GM06990 (cell line): ENCODE measurements around the gene HIRA.

ENCODE experiments used
- DNase-seq: peaks from one replicate; pipeline ENCODE4 v3.0.0-alpha.2; 2011; ENCODE audit not compliant: insufficient read length; ENCODE audit errors: extremely low read depth
- H3K27me3 ChIP-seq: replicated peaks from 2 replicates; pipeline ENCODE4 v1.6.0; 2011; ENCODE audit warnings: low read length; ENCODE audit not compliant: control insufficient read depth, insufficient read depth
- H3K36me3 ChIP-seq: 2 replicates; pipeline ENCODE4 v1.5.1; 2011; ENCODE audit warnings: low read length; ENCODE audit not compliant: control insufficient read depth, insufficient read depth
- H3K4me3 ChIP-seq: replicated peaks from 2 replicates; pipeline ENCODE4 v1.5.1; 2011; ENCODE audit warnings: low read depth, mild to moderate bottlenecking, control low read depth, low read length
- CTCF ChIP-seq: IDR thresholded peaks from 2 replicates; pipeline ENCODE4 v1.5.1; 2011; ENCODE audit warnings: low read length, control low read depth, mild to moderate bottlenecking, inconsistent platforms; ENCODE audit not compliant: insufficient read depth, poor library complexity, severe bottlenecking

Gene HIRA

GRCh38 chr22:19406846-19407245, 24.7 kb downstream of the HIRA start:
- no peak for DNase-seq
- TF ChIP-seq CTCF, result no peak
- H3K36me3 ChIP-seq, result peaks cover 17% of the 10 kb centered on the region
- no peaks in the 10 kb centered on the region for H3K27me3 ChIP-seq
- no peak overlapping the region for H3K4me3 ChIP-seq

GRCh38 chr22:19406281-19406811, 25.2 kb downstream of the HIRA start:
- no peak for DNase-seq
- TF ChIP-seq CTCF, result no peak
- no peaks in the 10 kb centered on the region for H3K27me3 ChIP-seq
- peaks cover 17% of the 10 kb centered on the region for H3K36me3 ChIP-seq
- H3K4me3 ChIP-seq, result no peak overlapping the region

GRCh38 chr22:19405652-19406051, 25.9 kb downstream of the HIRA start:
- H3K36me3 ChIP-seq, result peaks cover 18% of the 10 kb centered on the region
- no peak for DNase-seq
- no peak overlapping the region for H3K4me3 ChIP-seq
- H3K27me3 ChIP-seq, result no peaks in the 10 kb centered on the region
- TF ChIP-seq CTCF, result no peak

GRCh38 chr22:19405133-19405532, 26.4 kb downstream of the HIRA start:
- H3K4me3 ChIP-seq, result no peak overlapping the region
- peaks cover 18% of the 10 kb centered on the region for H3K36me3 ChIP-seq
- no peaks in the 10 kb centered on the region for H3K27me3 ChIP-seq
- TF ChIP-seq CTCF, result no peak
- no peak for DNase-seq

GRCh38 chr22:19404676-19405075, 26.9 kb downstream of the HIRA start:
- Histone ChIP-seq H3K27me3 (no peaks in the 10 kb centered on the region), H3K4me3 (no peak overlapping the region), H3K36me3 (peaks cover 17% of the 10 kb centered on the region)
- DNase-seq, result no peak
- no peak for TF ChIP-seq CTCF

GRCh38 chr22:19402642-19403191, 28.8 kb downstream of the HIRA start:
- TF ChIP-seq CTCF, result no peak
- peaks cover 11% of the 10 kb centered on the region for H3K36me3 ChIP-seq

More at GRCh38 chr22:19402642-19403191, 28.8 kb downstream of the HIRA start:
- H3K4me3 ChIP-seq, result no peak overlapping the region
- no peak for DNase-seq
- no peaks in the 10 kb centered on the region for H3K27me3 ChIP-seq
